Measurements from ENCODE around the gene SEL1L2.

SEL1L2 gene

DNA sequence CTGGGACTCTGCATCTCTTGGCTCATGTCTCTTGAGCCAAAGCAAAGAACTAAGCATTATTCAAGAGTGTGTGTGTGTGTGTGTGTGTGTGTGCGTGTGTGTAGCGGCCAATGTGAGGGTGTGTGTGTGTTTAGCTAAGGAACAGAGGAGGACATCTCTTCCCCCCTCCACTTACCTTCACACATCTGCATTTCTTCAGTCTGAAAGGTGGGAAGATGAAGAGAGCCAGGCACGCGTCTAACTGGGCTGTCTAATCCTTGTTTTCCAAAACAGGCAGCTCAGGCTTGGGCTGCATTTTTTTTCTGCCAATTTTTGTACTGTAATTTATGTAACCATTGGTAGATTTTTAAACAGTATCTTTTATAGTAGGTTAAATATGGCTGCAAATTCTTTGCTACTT is 146.1 kb downstream of the SEL1L2 start:
- Histone ChIP-seq H3K4me3 (ENCODE audit: low read depth, low read length) (no peak overlapping the region), H3K27ac (ENCODE audit: extremely low read depth, low read depth, low read length) (no peak overlapping the region), H3K9me3 (ENCODE audit: control insufficient read depth, insufficient read depth, low read depth, low read length) (no peaks in the 10 kb centered on the region), H3K4me1 (ENCODE audit: control insufficient read depth, insufficient read depth, low read length) (no peaks in the 10 kb centered on the region), H3K36me3 (ENCODE audit: control insufficient read depth in 2 of 2, insufficient read depth in 1 of 2, low read length in 2 of 2) (no peaks in the 10 kb centered on the region)
- CTCF ChIA-PET, result interaction anchor here (0.6 to 1.0 kb wide), 3 partner anchors 14 to 598 kb away, joined by 3 read pairs; no protein-coding TSS in a partner anchor
- POLR2A ChIA-PET, result no interaction called here
- TF ChIP-seq PRDM1 (tag by site-specific recombination; IDR thresholded peaks at IDR 0.05), result no peak
- no peak for TF ChIP-seq ZNF280C (tag by site-specific recombination; IDR thresholded peaks at IDR 0.05)
- no peak for TF ChIP-seq ZNF624 (tag by site-specific recombination; IDR thresholded peaks at IDR 0.05)
- TF ChIP-seq ZFP69B (tag by site-specific recombination; IDR thresholded peaks at IDR 0.05), result no peak
- TF ChIP-seq ZNF768 (tag by site-specific recombination; IDR thresholded peaks at IDR 0.05), result no peak
- TF ChIP-seq ZNF501 (tag by site-specific recombination; IDR thresholded peaks at IDR 0.05), result no peak
- no peak for TF ChIP-seq YY1 (tag by site-specific recombination; IDR thresholded peaks at IDR 0.05)
- no peak for TF ChIP-seq ZNF529 (tag by site-specific recombination; IDR thresholded peaks at IDR 0.05; ENCODE audit: insufficient replicate concordance)

- Histone ChIP-seq H3K4me1 (ENCODE audit: control insufficient read depth, insufficient read depth, low read length) (no peaks in the 10 kb centered on the region), H3K27ac (ENCODE audit: extremely low read depth, low read depth, low read length) (no peak overlapping the region), H3K9me3 (ENCODE audit: control insufficient read depth, insufficient read depth, low read depth, low read length) (no peaks in the 10 kb centered on the region), H3K4me3 (ENCODE audit: low read depth, low read length) (no peak overlapping the region), H3K36me3 (ENCODE audit: control insufficient read depth in 2 of 2, insufficient read depth in 1 of 2, low read length in 2 of 2) (no peaks in the 10 kb centered on the region)
- CTCF ChIA-PET, result interaction anchor here (0.6 to 1.1 kb wide), 2 partner anchors 63 to 211 kb away, joined by 3 to 4 read pairs; no protein-coding TSS in a partner anchor
- no peak for TF ChIP-seq ZNF391 (tag by site-specific recombination; IDR thresholded peaks at IDR 0.05; ENCODE audit: borderline replicate concordance, low read depth)
- no peak for TF ChIP-seq AEBP2 (tag by site-specific recombination; IDR thresholded peaks at IDR 0.05; ENCODE audit: borderline replicate concordance)
- no peak for TF ChIP-seq ZNF169 (tag by site-specific recombination; IDR thresholded peaks at IDR 0.05)
- no peak for TF ChIP-seq ZNF549 (tag by site-specific recombination; IDR thresholded peaks at IDR 0.05)
- no peak for TF ChIP-seq ZNF623 (tag by site-specific recombination; IDR thresholded peaks at IDR 0.05)
- no peak for TF ChIP-seq ZNF707 (tag by site-specific recombination; IDR thresholded peaks at IDR 0.05)
- TF ChIP-seq ZNF777 (tag by site-specific recombination; IDR thresholded peaks at IDR 0.05; ENCODE audit: borderline replicate concordance), result no peak
- no peak for TF ChIP-seq ZBTB10 (tag by site-specific recombination; IDR thresholded peaks at IDR 0.05)
- no peak for TF ChIP-seq WT1 (tag by site-specific recombination; IDR thresholded peaks at IDR 0.05)
- no peak for TF ChIP-seq GLIS1 (tag by site-specific recombination; IDR thresholded peaks at IDR 0.05)
- no peak for TF ChIP-seq GLI4 (tag by site-specific recombination; IDR thresholded peaks at IDR 0.05)
- no peak for TF ChIP-seq PRDM1 (tag by site-specific recombination; IDR thresholded peaks at IDR 0.05)
- no peak for TF ChIP-seq HOXA7 (CRISPR knock-in tag; IDR thresholded peaks at IDR 0.05; ENCODE audit: borderline replicate concordance)
- TF ChIP-seq ZNF23 (tag by site-specific recombination; IDR thresholded peaks at IDR 0.05; ENCODE audit: borderline replicate concordance), result no peak
- TF ChIP-seq, protein P1, sequence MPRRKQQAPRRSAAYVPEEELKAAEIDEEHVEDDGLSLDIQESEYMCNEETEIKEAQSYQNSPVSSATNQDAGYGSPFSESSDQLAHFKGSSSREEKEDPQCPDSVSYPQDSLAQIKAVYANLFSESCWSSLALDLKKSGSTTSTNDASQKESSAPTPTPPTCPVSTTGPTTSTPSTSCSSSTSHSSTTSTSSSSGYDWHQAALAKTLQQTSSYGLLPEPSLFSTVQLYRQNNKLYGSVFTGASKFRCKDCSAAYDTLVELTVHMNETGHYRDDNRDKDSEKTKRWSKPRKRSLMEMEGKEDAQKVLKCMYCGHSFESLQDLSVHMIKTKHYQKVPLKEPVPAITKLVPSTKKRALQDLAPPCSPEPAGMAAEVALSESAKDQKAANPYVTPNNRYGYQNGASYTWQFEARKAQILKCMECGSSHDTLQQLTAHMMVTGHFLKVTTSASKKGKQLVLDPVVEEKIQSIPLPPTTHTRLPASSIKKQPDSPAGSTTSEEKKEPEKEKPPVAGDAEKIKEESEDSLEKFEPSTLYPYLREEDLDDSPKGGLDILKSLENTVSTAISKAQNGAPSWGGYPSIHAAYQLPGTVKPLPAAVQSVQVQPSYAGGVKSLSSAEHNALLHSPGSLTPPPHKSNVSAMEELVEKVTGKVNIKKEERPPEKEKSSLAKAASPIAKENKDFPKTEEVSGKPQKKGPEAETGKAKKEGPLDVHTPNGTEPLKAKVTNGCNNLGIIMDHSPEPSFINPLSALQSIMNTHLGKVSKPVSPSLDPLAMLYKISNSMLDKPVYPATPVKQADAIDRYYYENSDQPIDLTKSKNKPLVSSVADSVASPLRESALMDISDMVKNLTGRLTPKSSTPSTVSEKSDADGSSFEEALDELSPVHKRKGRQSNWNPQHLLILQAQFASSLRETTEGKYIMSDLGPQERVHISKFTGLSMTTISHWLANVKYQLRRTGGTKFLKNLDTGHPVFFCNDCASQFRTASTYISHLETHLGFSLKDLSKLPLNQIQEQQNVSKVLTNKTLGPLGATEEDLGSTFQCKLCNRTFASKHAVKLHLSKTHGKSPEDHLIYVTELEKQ (tag by site-specific recombination; IDR thresholded peaks at IDR 0.05; ENCODE audit: borderline replicate concordance), result no peak
- no peak for TF ChIP-seq ZNF155 (tag by site-specific recombination; IDR thresholded peaks at IDR 0.05)
- POLR2A ChIA-PET, result no interaction called here
Measured at GRCh38 chr20:13841206-13841605, 149.2 kb downstream of the SEL1L2 start.
